Body of pancreas (tissue), 4 donors: ENCODE measurements around the gene SMOC2.

Experiments
- CTCF ChIP-seq, 7 experiments: fragments of 450-650 bp in 4 of 7; fragments of 200-600 bp in 3 of 7; sonication (generic) in 3 of 7; IDR thresholded peaks; one replicate each; pipeline ENCODE4 v1.5.1; 2016 to 2019; ENCODE audit warnings: antibody characterized with exemption in 7 of 7
- POLR2A ChIP-seq, 3 donors: fragments of 450-650 bp; IDR thresholded peaks; one replicate each; pipeline ENCODE4 v1.6.1; 2016; ENCODE audit warnings: antibody characterized with exemption in 3 of 3, mild to moderate bottlenecking in 2 of 3

- no peak for TF ChIP-seq POLR2A (IDR thresholded peaks at IDR 0.05)
- TF ChIP-seq CTCF (IDR thresholded peaks at IDR 0.05): no peak
Measured at GRCh38 chr6:168485818-168486217, 44.8 kb downstream of the SMOC2 start.
